Right hindlimb (tissue), 1 donor: Measurements from ENCODE around the gene GRID1.
A peak's percentile ranks its signal among the peaks of the same experiment; 100 is the strongest.

Experiments used
- DNase-seq: peaks from one replicate; pipeline ENCODE4 v3.0.0-alpha.2; 2018

The GRID1 gene

GRCh38 chr10:86312701-86313270 lies 53.8 kb downstream of the GRID1 start:
- DNase-seq = no peak

GRCh38 chr10:86311906-86312305 lies 54.7 kb downstream of the GRID1 start:
- DNase-seq = no peak

GRCh38 chr10:86311190-86311589 lies 55.4 kb downstream of the GRID1 start:
- DNase-seq = no peak

- no peak for DNase-seq
Observed at GRCh38 chr10:86310702-86311101, 55.9 kb downstream of the GRID1 start.

- no peak for DNase-seq
Observed at GRCh38 chr10:86310291-86310690, 56.3 kb downstream of the GRID1 start.

GRCh38 chr10:86308056-86308455 lies 58.5 kb downstream of the GRID1 start:
- DNase-seq = peak; percentile 4

GRCh38 chr10:86306628-86307278 lies 59.8 kb downstream of the GRID1 start:
- DNase-seq = no peak

GRCh38 chr10:86305521-86305920 lies 61.1 kb downstream of the GRID1 start:
- DNase-seq = no peak

- DNase-seq = no peak
Observed at GRCh38 chr10:86304436-86304835, 62.2 kb downstream of the GRID1 start.

- no peak for DNase-seq
Observed at GRCh38 chr10:86303626-86304025, 63.0 kb downstream of the GRID1 start.

GRCh38 chr10:86301971-86302370 lies 64.6 kb downstream of the GRID1 start:
- DNase-seq = no peak

GRCh38 chr10:86300931-86301830 lies 65.4 kb downstream of the GRID1 start:
- DNase-seq = no peak

GRCh38 chr10:86300399-86300925 lies 66.1 kb downstream of the GRID1 start:
- DNase-seq = no peak

GRCh38 chr10:86299562-86299961 lies 67.0 kb downstream of the GRID1 start:
- DNase-seq = no peak

GRCh38 chr10:86298501-86299001 lies 68.0 kb downstream of the GRID1 start:
- DNase-seq = no peak

- DNase-seq = peak; percentile 6
Observed at GRCh38 chr10:86295791-86296190, 70.8 kb downstream of the GRID1 start.

GRCh38 chr10:86295351-86295750 lies 71.2 kb downstream of the GRID1 start:
- no peak for DNase-seq

GRCh38 chr10:86294346-86295265 lies 72.0 kb downstream of the GRID1 start:
- no peak for DNase-seq

- DNase-seq = no peak
Observed at GRCh38 chr10:86293396-86293791, 73.2 kb downstream of the GRID1 start.

GRCh38 chr10:86292462-86293395 lies 73.9 kb downstream of the GRID1 start:
- no peak for DNase-seq
